ENCODE results near the gene COX4I1.
"Not testable (repeated sequence)": the region's sequence is repeated elsewhere in the genome, so short reads cannot be mapped to it uniquely, and the experiment has no call there.

Gene COX4I1

GRCh38 chr16:85806539-85806938, 7.0 kb downstream of the COX4I1 start:
- CTCF ChIA-PET: interaction anchor here (0.7 to 1.0 kb wide), 2 partner anchors 15 to 76 kb away, joined by 3 read pairs; no protein-coding TSS in a partner anchor

GRCh38 chr16:85807340-85807739, 7.8 kb downstream of the COX4I1 start:
- H3K4me3 ChIP-seq (ENCODE audit: low read depth, low read length); H3K9me3 ChIP-seq (ENCODE audit: control insufficient read depth, insufficient read depth, low read depth, low read length); POLR2A ChIA-PET; H3K4me1 ChIP-seq (ENCODE audit: control insufficient read depth, insufficient read depth, low read length); H3K27ac ChIP-seq (ENCODE audit: extremely low read depth, low read depth, low read length): not testable (repeated sequence)
- CTCF ChIA-PET: interaction anchor here (0.7 to 1.0 kb wide), 2 partner anchors 14 to 75 kb away, joined by 3 read pairs; no protein-coding TSS in a partner anchor
- peaks cover 4 to 47% of the 10 kb centered on the region in 2 experiments; a peak in 2 of 3 replicates for H3K36me3 ChIP-seq (ENCODE audit: control insufficient read depth in 2 of 2, insufficient read depth in 1 of 2, low read length in 2 of 2)

More at GRCh38 chr16:85806539-85806938, 7.0 kb downstream of the COX4I1 start:
- H3K36me3 ChIP-seq (ENCODE audit: control insufficient read depth in 2 of 2, insufficient read depth in 1 of 2, low read length in 2 of 2): peaks cover 11 to 55% of the 10 kb centered on the region in 2 experiments; a peak in 2 of 3 replicates
- no peaks in the 10 kb centered on the region for H3K4me1 ChIP-seq (ENCODE audit: control insufficient read depth, insufficient read depth, low read length)
- no peak overlapping the region for H3K4me3 ChIP-seq (ENCODE audit: low read depth, low read length)
- TF ChIP-seq KLF8 (tag by site-specific recombination; IDR thresholded peaks at IDR 0.05): no peak
- peak; percentile 37; the same call in 1 of the 2 replicates for TF ChIP-seq SCRT2 (tag by site-specific recombination; IDR thresholded peaks at IDR 0.05)
- no peaks in the 10 kb centered on the region for H3K9me3 ChIP-seq (ENCODE audit: control insufficient read depth, insufficient read depth, low read depth, low read length)
- H3K27ac ChIP-seq (ENCODE audit: extremely low read depth, low read depth, low read length): no peak overlapping the region
- POLR2A ChIA-PET: no interaction called here

GRCh38 chr16:85808104-85808503, 8.6 kb downstream of the COX4I1 start:
- H3K4me3 ChIP-seq (ENCODE audit: low read depth, low read length); H3K9me3 ChIP-seq (ENCODE audit: control insufficient read depth, insufficient read depth, low read depth, low read length); POLR2A ChIA-PET; CTCF ChIA-PET; H3K27ac ChIP-seq (ENCODE audit: extremely low read depth, low read depth, low read length); H3K4me1 ChIP-seq (ENCODE audit: control insufficient read depth, insufficient read depth, low read length): not testable (repeated sequence)
- peaks cover 3 to 39% of the 10 kb centered on the region in 2 experiments; a peak in 2 of 3 replicates for H3K36me3 ChIP-seq (ENCODE audit: control insufficient read depth in 2 of 2, insufficient read depth in 1 of 2, low read length in 2 of 2)

- ChIA-PET POLR2A (no interaction called here), CTCF (interaction anchor here (0.6 to 2.1 kb wide), 3 partner anchors 11 to 207 kb away, joined by 3 to 6 read pairs (median 3); no protein-coding TSS in a partner anchor)
- Histone ChIP-seq H3K4me1 (ENCODE audit: control insufficient read depth, insufficient read depth, low read length) (no peaks in the 10 kb centered on the region), H3K36me3 (ENCODE audit: control insufficient read depth in 2 of 2, insufficient read depth in 1 of 2, low read length in 2 of 2) (peaks cover 3 to 31% of the 10 kb centered on the region in 2 experiments; a peak in 2 of 3 replicates), H3K4me3 (ENCODE audit: low read depth, low read length) (no peak overlapping the region), H3K27ac (ENCODE audit: extremely low read depth, low read depth, low read length) (no peak overlapping the region), H3K9me3 (ENCODE audit: control insufficient read depth, insufficient read depth, low read depth, low read length) (no peaks in the 10 kb centered on the region)
- TF ChIP-seq CTCF (tag by site-specific recombination; IDR thresholded peaks at IDR 0.05) (no peak), ZNF747 (tag by site-specific recombination; IDR thresholded peaks at IDR 0.05) (no peak), ZNF221 (tag by site-specific recombination; IDR thresholded peaks at IDR 0.05; ENCODE audit: borderline replicate concordance) (no peak), ZNF660 (tag by site-specific recombination; IDR thresholded peaks at IDR 0.05) (no peak), GLI2 (tag by site-specific recombination; IDR thresholded peaks at IDR 0.05; ENCODE audit: borderline replicate concordance, low read depth) (no peak), ZNF639 (tag by site-specific recombination; IDR thresholded peaks at IDR 0.05) (no peak), KLF9 (tag by site-specific recombination; IDR thresholded peaks at IDR 0.05; ENCODE audit: low read depth) (no peak), ZBTB8A (tag by site-specific recombination; IDR thresholded peaks at IDR 0.05) (no peak), PRDM6 (tag by site-specific recombination; IDR thresholded peaks at IDR 0.05) (no peak), ZNF624 (tag by site-specific recombination; IDR thresholded peaks at IDR 0.05) (no peak), ZNF692 (tag by site-specific recombination; IDR thresholded peaks at IDR 0.05) (no peak), ZNF704 (tag by site-specific recombination; IDR thresholded peaks at IDR 0.05) (no peak), ZNF341 (tag by site-specific recombination; IDR thresholded peaks at IDR 0.05; ENCODE audit: low read depth) (no peak), ZNF132 (tag by site-specific recombination; IDR thresholded peaks at IDR 0.05; ENCODE audit: borderline replicate concordance) (no peak), ZNF623 (tag by site-specific recombination; IDR thresholded peaks at IDR 0.05) (no peak), ZBTB20 (tag by site-specific recombination; IDR thresholded peaks at IDR 0.05) (no peak), ZNF510 (tag by site-specific recombination; IDR thresholded peaks at IDR 0.05; ENCODE audit: insufficient replicate concordance) (no peak)
These were observed 9.4 kb downstream of the COX4I1 start for GRCh38 chr16:85808926-85809325.
